Measurements from ENCODE around the gene ACTL6B. TPM values are rescaled to one million over a fixed set of nuclear protein-coding genes. Genes with fewer than 3 reads are reported as not detected.

The ACTL6B gene
- total and polyA plus RNA-seq, 2 donors (not counting 3 experiments of a cell fraction or from before 2014, with no cell fraction given): not detected

DNA sequence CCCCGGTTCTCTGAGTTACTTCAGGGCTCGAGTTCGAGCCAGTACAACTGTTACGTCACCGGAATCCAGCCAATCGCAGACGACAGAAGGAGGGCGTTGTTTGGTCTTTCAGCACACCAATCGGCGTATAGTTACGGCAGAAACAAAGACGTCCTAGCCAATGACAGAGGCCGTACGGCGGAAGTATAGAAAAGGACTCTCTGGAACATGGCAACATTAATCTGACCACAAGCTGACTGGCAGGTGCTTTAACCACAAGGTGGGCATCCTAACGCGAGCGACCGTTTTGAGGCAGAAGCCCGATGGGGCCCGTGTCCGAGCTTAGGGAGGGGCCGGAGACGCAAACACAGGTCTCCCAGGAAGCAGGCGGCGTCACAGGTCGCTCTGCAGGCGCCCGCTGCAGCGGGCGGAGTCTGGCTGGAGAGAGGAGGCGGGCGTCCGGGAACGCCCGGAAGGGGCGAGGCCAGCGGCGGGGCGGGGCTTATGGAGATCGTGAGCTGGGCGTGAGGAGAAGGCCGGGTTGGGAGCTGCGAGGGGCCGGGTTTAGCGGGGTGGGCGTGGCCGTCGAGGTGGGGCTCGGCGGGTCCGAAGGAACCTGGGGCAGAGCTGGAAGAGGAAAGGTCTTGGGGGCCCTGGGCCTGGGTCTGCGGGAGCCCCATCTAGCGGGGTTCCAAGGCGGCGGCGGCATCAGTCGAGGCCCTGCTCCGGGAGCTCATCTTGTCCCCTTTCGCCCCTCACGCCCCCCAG, 44.1 kb downstream of the ACTL6B start, which contains the start of gene MOSPD3:
MOSPD3 (plus strand) TSS at position 558 of the 747 bp plus-strand sequence. CDS start 252 bp downstream, outside the sequence.
- Histone ChIP-seq H3K4me3 (replicated peaks in 1 of 3; ENCODE audit: insufficient read depth in 1 of 3, low read depth in 1 of 3, low read length in 3 of 3) (peak within 1 kb of the TSS; percentile 18 to 57 (median 56)), H3K79me2 (ENCODE audit: control insufficient read depth, insufficient read depth, low read length) (no peaks in the 10 kb centered on the region), H3K27me3 (ENCODE audit: control insufficient read depth in 2 of 2, insufficient read depth in 2 of 2, low read length in 2 of 2) (no peaks in the 10 kb centered on the region), H3K4me2 (ENCODE audit: insufficient read depth, low read length) (peak within 1 kb of the TSS; percentile 68), H3K36me3 (ENCODE audit: control insufficient read depth in 2 of 2, extremely low read depth in 1 of 2, insufficient read depth in 2 of 2, low read length in 2 of 2) (no peaks in the 10 kb centered on the region), H3K9ac (replicated peaks; ENCODE audit: extremely low read depth, insufficient read depth, low read length) (peak within 1 kb of the TSS; percentile 65), H3K9me1 (replicated peaks; ENCODE audit: control insufficient read depth, extremely low read depth, insufficient read depth, low read length) (no peaks in the 10 kb centered on the region), H3K9me3 (replicated peaks; ENCODE audit: control insufficient read depth, insufficient read depth, low read length) (no peaks in the 10 kb centered on the region), H4K20me1 (replicated peaks; ENCODE audit: control insufficient read depth, extremely low read depth, insufficient read depth, low read length) (no peaks in the 10 kb centered on the region), H2AFZ (ENCODE audit: low read depth, low read length) (peak within 1 kb of the TSS; percentile 81), H3K4me1 (ENCODE audit: control insufficient read depth, extremely low read depth, insufficient read depth, low read length) (peaks cover 10% of the 10 kb centered on the region), H3K27ac (ENCODE audit: insufficient read depth, low read depth, low read length) (peak within 1 kb of the TSS; percentile 46)
- TF ChIP-seq EZH2 (IDR thresholded peaks at IDR 0.05; ENCODE audit: borderline replicate concordance, low read depth, low read length, severe bottlenecking) (no peak), GATA2 (IDR thresholded peaks at IDR 0.05; ENCODE audit: insufficient read depth, insufficient read length, low read depth, low read length) (no peak), POLR2A (IDR thresholded peaks at IDR 0.05; ENCODE audit: low read depth, low read length) (peak; percentile 69), POLR2AphosphoS5 (IDR thresholded peaks at IDR 0.05; ENCODE audit: insufficient read depth, low read depth, low read length) (peak; percentile 69), JUN (IDR thresholded peaks at IDR 0.05; ENCODE audit: borderline replicate concordance, insufficient read depth, insufficient read length, low read depth) (peak; percentile 26)
- TF ChIP-seq, protein P1, sequence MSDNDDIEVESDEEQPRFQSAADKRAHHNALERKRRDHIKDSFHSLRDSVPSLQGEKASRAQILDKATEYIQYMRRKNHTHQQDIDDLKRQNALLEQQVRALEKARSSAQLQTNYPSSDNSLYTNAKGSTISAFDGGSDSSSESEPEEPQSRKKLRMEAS (IDR thresholded peaks at IDR 0.05; ENCODE audit: insufficient read depth, insufficient read length): no peak
- DNase-seq (ENCODE audit: low read depth, low spot score) (peak; percentile 100), FAIRE-seq (peak; percentile 100)
- dilution Hi-C loops (cut with MboI; ENCODE audit: extremely low pct_ligation_motif_present, low sequenced_read_pairs): no loop called here
- ChIA-PET CTCF (interaction anchor here (0.6 to 3.6 kb wide), 21 partner anchors 9 to 240 kb away, joined by 3 to 21 read pairs (median 4); partner anchors contain the start of genes EPO, FBXO24, GNB2 and LRCH4), POLR2A (interaction anchor here (0.6 to 2.0 kb wide), 5 partner anchors 27 to 263 kb away, joined by 3 to 28 read pairs (median 5); partner anchors contain the start of genes FBXO24, LRCH4, POP7 and SRRT)
- no TSS peak for BruUV-seq (replicated peaks)
- intact Hi-C loops (cut with micrococcal nuclease): loop anchor here (1.0 to 2.0 kb wide), 5 partner anchors 8 to 73 kb away; partner anchors contain the start of genes AGFG2, FBXO24, GNB2 and LRCH4
